ENCODE measurements around the gene TXNRD1. TPM values are rescaled to one million over a fixed set of nuclear protein-coding genes. Genes with fewer than 3 reads are reported as not detected.

Gene TXNRD1
- total RNA-seq, 1 experiment from 2014 or later: 72.8 TPM

DNA sequence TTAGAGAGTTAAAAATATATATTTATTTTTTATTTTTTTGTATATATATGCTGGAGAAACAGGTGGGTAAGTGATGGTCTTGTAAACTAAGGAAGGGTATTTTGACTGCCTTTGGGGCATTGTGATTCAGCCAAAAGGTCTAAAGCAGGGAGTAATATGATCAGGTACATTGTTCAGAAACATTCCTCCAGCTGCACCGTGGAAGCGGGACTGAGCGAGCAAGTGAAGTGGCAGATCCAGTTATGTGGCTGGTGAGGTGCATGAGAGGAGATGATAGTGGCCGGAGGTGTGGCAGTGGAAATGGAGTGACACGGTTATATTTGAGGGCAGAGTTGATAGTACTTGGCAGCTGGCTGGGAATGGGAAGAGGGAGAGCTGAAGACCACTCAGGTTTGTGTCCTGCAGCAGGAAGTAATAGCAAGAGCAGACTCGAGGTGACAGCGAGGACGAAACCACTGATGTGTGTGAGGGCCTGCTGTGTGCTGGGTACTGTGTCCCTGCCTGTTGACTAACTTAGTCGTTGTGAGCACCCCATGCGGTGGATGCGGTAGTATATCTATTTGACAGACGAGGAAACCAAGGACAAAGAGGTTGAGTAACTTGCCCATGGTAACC lies 127.2 kb downstream of the TXNRD1 start:
- DNase-seq: no peak
- no peaks in the 10 kb centered on the region for H3K9me3 ChIP-seq (replicated peaks)
- H3K4me1 ChIP-seq: no peaks in the 10 kb centered on the region
- H3K27me3 ChIP-seq: no peaks in the 10 kb centered on the region
- H3K4me3 ChIP-seq: no peak overlapping the region
- no peak overlapping the region for H3K27ac ChIP-seq
- peaks cover 27% of the 10 kb centered on the region for H3K36me3 ChIP-seq

DNA sequence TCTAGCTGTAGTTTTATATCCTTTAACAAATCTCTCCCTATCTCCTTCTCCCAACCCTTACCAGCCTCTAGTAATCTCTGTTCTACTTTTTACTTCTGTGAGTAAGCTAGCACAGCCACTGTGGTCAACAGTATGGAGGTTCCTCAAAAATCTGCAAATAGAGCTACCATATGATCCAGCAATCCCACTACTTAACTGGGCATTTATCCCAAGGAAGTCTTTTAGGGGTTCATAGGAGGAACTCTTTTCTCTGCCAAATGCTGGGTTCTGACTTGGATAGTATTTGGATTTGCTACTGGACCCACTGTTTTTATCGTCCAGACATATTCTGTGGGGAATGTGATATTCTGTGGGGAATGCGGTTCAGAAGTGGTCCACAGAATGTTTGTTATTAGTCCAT lies 129.1 kb downstream of the TXNRD1 start:
- no peaks in the 10 kb centered on the region for H3K4me1 ChIP-seq
- DNase-seq: no peak
- H3K9me3 ChIP-seq (replicated peaks): no peaks in the 10 kb centered on the region
- H3K4me3 ChIP-seq: no peak overlapping the region
- peaks cover 32% of the 10 kb centered on the region for H3K36me3 ChIP-seq
- no peaks in the 10 kb centered on the region for H3K27me3 ChIP-seq
- H3K27ac ChIP-seq: no peak overlapping the region

DNA sequence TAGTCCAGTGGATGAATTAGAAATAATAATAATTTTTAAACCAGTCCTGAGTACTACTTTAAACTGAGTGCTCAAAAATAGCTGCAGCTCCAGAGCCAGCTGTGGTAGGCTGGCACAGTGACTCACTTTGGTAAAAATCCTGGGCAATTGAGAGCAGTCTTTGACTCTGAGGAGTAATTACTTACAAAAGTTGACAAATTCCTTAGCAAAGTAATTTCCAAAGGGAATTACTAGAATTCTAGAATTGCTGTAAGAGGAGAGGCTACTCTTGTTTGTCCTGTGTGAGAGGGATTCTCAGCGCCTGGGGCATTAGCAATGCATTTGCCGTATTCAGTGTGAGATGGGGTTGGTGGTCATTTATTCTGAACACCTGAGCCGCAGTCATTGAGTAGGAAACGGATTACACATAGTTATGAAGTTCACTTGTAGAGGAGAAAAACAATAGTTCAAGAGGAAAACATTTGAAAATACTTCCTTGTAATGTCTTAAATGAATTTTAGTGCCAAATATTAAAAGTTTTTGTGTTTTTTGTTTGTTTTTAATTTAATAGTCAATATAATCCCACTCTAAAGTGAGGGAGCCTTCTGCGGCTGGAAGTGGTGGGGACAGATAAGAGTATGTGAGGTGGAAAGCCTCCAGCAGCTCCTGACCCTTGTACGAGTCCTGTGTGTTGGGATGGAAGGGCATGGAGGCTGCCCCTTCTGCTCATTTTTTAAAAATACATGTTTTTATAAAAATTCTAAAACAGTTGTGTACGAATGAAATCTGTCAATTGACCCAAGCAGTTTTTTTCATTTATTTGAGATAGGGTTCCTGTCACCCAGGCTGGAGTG lies 129.9 kb downstream of the TXNRD1 start:
- no peaks in the 10 kb centered on the region for H3K9me3 ChIP-seq (replicated peaks)
- no peak overlapping the region for H3K27ac ChIP-seq
- DNase-seq: no peak
- H3K4me1 ChIP-seq: no peaks in the 10 kb centered on the region
- H3K36me3 ChIP-seq: peaks cover 33% of the 10 kb centered on the region
- H3K4me3 ChIP-seq: no peak overlapping the region
- no peaks in the 10 kb centered on the region for H3K27me3 ChIP-seq

DNA sequence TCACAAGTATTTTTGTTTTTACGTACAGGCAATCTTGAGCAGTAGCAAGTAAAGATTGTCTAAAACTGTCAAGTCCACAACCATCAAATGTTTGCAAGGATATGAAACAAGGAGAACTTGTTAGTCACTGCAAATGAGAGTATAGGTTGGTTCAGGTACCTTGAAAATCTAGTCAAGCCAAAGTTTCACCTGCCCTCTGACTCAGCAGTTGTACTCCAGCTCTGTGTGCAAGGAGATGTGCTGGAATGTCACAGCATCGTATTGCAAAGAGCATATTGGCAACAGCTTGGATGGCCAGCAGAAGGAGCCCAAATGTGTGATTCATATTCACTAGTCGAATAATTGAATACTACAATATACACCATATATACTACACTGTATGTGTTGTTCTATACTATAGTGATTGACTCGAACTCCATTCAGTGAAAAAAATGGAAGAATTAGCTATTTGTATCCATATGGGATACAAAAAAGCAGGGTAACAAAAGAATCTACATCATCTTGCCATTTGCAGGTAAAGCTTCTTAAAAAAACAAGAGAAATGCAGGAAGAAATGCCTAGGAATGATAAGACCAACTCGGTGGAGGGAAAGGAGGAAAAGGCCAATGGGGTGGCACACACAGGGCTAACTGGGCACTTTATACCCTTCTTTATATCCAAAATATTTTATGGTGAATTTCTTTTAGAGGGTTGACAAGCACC lies 131.9 kb downstream of the TXNRD1 start:
- H3K9me3 ChIP-seq (replicated peaks): no peaks in the 10 kb centered on the region
- H3K4me1 ChIP-seq: no peaks in the 10 kb centered on the region
- DNase-seq: no peak
- H3K4me3 ChIP-seq: no peak overlapping the region
- H3K27me3 ChIP-seq: no peaks in the 10 kb centered on the region
- H3K36me3 ChIP-seq: peaks cover 24% of the 10 kb centered on the region
- no peak overlapping the region for H3K27ac ChIP-seq

DNA sequence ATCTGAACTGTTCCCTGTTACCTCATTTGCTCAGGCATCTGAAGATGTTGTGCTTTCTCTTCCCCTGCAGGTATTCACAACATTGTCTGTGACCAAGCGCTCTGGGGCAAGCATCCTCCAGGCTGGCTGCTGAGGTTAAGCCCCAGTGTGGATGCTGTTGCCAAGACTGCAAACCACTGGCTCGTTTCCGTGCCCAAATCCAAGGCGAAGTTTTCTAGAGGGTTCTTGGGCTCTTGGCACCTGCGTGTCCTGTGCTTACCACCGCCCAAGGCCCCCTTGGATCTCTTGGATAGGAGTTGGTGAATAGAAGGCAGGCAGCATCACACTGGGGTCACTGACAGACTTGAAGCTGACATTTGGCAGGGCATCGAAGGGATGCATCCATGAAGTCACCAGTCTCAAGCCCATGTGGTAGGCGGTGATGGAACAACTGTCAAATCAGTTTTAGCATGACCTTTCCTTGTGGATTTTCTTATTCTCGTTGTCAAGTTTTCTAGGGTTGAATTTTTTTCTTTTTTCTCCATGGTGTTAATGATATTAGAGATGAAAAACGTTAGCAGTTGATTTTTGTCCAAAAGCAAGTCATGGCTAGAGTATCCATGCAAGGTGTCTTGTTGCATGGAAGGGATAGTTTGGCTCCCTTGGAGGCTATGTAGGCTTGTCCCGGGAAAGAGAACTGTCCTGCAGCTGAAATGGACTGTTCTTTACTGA lies 132.9 kb downstream of the TXNRD1 start:
- Histone ChIP-seq H3K4me1 (no peaks in the 10 kb centered on the region), H3K9me3 (replicated peaks) (no peaks in the 10 kb centered on the region), H3K27ac (no peak overlapping the region), H3K4me3 (no peak overlapping the region), H3K36me3 (peaks cover 30% of the 10 kb centered on the region), H3K27me3 (no peaks in the 10 kb centered on the region)
- DNase-seq: no peak

DNA sequence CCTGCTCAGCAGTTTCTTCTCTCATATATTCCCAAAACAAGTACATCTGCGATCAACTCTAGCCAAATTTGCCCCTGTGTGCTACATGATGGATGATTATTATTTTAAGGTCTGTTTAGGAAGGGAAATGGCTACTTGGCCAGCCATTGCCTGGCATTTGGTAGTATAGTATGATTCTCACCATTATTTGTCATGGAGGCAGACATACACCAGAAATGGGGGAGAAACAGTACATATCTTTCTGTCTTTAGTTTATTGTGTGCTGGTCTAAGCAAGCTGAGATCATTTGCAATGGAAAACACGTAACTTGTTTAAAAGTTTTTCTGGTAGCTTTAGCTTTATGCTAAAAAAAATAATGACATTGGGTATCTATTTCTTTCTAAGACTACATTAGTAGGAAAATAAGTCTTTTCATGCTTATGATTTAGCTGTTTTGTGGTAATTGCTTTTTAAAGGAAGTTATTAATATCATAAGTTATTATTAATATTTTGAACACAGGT lies 133.5 kb downstream of the TXNRD1 start:
- no peak for DNase-seq
- no peaks in the 10 kb centered on the region for H3K27me3 ChIP-seq
- H3K36me3 ChIP-seq: peaks cover 35% of the 10 kb centered on the region
- H3K27ac ChIP-seq: no peak overlapping the region
- H3K4me3 ChIP-seq: no peak overlapping the region
- no peaks in the 10 kb centered on the region for H3K4me1 ChIP-seq
- H3K9me3 ChIP-seq (replicated peaks): no peaks in the 10 kb centered on the region

DNA sequence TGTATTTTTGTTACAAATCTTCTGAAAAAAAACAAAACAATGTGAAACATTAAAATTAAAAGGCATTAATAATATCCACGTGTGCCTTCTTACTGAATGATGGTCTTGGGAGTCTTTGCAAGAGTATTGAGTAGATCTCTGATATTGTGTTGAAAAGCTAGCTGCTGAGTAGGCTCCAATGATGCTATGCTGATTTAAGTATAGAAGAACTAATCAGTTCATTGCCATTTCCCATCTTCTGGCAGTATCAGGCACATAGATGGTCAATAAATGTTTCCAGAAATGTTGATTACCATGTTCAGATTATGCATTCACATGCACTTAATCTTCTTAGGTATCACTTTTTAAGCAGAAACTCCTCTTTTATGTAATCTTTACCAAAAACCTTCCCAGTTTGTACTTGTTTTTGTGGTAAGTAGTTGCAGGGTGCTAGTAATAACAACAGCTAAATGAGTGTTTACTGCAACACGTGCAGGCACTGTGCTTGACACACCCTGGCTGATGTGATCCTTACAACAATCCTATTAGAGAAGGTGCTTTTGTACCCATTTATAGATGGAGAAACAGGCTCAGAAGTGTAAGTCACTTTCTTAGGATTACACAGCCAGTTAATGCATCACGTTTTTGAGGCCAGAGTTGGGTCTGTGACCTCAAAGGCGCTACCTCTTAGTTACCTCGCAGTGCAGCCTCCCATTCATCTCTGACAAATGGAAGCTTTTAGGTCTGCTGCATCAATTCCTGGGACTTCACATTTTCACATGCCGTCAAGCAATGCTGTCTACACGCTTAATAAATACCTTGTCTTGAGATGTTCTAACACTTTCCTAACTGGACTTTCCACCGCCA lies 134.9 kb downstream of the TXNRD1 start:
- H3K4me1 ChIP-seq: no peaks in the 10 kb centered on the region
- no peaks in the 10 kb centered on the region for H3K27me3 ChIP-seq
- no peaks in the 10 kb centered on the region for H3K9me3 ChIP-seq (replicated peaks)
- H3K27ac ChIP-seq: no peak overlapping the region
- DNase-seq: no peak
- no peak overlapping the region for H3K4me3 ChIP-seq
- H3K36me3 ChIP-seq: peaks cover 35% of the 10 kb centered on the region

DNA sequence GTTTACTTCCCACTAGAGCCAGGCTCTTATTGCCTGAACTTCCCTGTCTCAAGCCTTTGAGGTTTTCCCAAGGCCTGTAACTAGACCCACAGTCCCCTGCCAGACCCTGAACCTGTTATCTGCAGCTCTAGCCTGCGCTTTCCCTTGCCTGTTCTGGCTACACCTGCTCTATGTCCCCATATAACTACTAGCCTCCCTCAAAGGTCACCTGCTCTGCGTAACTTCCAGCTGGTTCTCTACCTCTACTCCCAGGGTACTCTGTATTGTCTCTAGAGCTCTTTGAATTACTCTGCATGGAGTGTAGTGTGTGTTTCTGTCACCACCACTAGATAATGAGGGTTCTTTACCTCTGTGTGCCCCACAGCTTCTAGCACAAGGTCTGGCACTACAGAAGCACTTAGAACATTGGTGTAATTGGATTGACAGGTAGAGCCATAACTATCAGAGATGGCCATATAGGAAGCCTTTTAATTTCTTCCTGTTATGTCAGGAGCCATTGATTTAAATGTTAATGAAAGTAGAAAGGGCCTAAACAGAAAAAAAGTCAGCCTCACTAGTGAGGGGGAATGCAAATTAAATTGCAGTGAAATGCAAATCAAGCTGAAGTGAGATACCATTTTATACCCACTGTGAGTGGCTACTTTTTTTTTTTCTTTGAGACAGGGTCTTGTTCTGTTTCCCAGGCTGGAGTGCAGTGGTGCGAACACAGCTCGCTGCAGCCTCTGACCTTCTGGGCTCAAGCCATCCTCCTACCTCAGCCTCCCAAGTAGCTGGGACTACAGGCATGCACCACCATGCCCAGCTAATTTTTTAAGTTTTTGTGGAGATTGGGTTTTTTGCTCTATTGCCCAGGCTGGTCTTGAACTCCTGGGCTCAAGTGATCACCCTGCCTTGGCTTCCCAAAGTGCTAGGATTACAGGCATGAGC lies 135.7 kb downstream of the TXNRD1 start:
- H3K9me3 ChIP-seq (replicated peaks): no peaks in the 10 kb centered on the region
- no peak overlapping the region for H3K27ac ChIP-seq
- peaks cover 35% of the 10 kb centered on the region for H3K36me3 ChIP-seq
- no peaks in the 10 kb centered on the region for H3K4me1 ChIP-seq
- H3K27me3 ChIP-seq: no peaks in the 10 kb centered on the region
- DNase-seq: no peak
- H3K4me3 ChIP-seq: no peak overlapping the region

DNA sequence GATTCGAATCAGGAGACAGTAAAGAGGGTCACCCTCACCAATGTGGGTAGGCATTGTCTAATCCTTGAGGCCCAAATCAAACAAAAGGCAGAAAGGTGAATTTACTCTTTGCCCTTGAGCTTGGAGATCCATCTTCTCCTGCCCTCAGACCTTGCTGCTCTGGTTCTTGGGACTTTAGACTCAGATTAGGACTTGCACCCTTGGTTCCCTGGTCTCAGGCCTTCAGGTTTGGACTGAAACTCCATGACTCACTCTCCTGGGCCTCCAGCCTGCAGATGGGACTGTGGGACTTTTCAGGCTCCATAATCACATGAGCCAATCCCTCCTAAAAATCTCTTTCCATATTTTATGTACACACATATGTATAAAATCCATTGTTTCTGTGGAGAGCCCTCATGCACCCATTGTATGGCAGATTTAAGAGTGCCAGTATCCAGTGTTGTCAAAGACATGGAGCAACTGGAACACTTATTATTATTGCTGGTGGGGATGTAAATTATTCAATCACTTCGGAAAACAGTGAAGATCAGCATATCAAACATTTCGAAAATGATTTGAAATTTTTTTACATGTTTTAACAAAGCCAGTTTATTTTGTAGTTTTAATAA lies 136.6 kb downstream of the TXNRD1 start:
- H3K27ac ChIP-seq: no peak overlapping the region
- H3K4me1 ChIP-seq: no peaks in the 10 kb centered on the region
- no peak for DNase-seq
- no peak overlapping the region for H3K4me3 ChIP-seq
- H3K36me3 ChIP-seq: peaks cover 35% of the 10 kb centered on the region
- H3K9me3 ChIP-seq (replicated peaks): no peaks in the 10 kb centered on the region
- H3K27me3 ChIP-seq: no peaks in the 10 kb centered on the region

DNA sequence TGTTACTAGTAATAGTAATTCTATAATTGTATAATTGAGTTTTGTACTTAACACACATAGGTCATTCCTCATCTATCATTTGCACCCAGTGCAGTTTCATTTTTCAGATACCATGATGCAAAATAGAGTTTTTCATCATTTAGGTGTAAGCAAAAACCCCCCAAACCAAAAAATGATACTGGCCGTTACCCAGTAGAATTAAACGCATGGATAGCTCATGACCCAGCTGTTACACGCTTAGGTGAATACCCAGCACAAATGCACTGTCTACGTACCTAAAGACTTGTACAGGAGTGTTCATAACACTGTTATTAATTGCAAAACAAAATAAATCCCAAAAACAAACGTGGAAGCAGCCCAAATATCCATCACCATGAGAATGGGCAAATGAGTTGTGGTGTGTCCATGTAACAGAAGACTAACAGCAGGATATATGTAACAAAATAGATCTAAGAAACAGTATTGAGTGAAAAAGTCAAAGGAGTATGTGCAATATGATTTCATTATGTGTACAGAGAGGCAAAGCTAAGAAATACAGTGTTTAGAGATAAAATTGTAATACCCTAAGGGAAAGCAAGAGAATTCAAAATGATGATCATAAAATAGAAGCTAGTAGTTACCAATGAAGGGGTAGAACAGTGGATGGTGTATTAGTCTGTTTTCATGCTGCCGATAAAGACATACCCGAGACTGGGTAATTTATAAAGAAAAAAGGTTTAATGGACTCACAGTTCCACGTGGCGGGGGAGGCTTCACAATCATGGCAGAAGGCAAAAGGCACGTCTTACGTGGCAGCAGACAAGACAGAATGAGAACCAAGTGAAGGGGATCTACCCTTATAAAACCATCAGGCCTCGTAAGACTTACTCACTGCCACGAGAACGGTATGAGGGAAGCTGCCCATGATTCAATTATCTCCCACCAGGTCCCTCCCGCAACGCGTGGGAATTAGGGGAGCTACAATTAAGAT lies 137.7 kb downstream of the TXNRD1 start:
- peaks cover 32% of the 10 kb centered on the region for H3K36me3 ChIP-seq
- no peak for DNase-seq
- H3K9me3 ChIP-seq (replicated peaks): no peaks in the 10 kb centered on the region
- H3K4me1 ChIP-seq: no peaks in the 10 kb centered on the region
- no peaks in the 10 kb centered on the region for H3K27me3 ChIP-seq
- H3K27ac ChIP-seq: no peak overlapping the region
- no peak overlapping the region for H3K4me3 ChIP-seq

DNA sequence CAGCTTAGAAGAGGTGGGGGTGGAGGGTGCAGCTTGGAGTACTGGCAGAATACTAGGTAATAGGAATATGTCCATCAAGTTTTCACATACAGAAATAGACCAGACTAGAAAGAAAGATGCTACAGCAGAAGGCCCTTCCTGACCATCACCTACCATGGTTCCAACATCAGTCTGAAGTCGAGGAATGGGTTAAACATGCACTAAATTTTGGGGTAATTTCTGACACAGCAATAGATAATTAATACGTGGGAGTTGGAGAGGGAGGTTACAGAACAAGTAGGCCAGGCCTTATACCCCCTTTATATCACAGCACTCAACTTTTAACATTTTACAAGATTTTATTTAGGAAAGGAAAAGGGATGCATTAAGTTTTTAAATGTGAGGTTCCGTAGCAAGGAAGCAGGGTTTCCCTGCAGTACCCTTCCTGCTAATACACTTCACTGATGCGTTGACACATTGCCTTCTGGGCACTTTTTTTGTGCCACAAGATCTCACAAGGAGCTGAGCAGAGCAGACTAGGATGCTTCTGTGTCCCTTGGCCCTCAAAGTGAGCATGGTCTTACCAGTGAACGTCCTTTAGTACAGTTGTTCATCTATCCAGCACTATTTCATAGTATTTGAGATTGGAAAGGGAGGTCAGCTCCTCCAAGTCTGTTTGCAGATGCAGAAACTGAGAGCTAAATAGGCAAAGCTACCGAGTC lies 138.7 kb downstream of the TXNRD1 start:
- Histone ChIP-seq H3K27ac (no peak overlapping the region), H3K4me1 (no peaks in the 10 kb centered on the region), H3K4me3 (no peak overlapping the region), H3K27me3 (no peaks in the 10 kb centered on the region), H3K9me3 (replicated peaks) (no peaks in the 10 kb centered on the region), H3K36me3 (peaks cover 24% of the 10 kb centered on the region)
- DNase-seq: no peak
